ENCODE data around the gene HOXA6. TPM values are rescaled to one million over a fixed set of nuclear protein-coding genes. Genes with fewer than 3 reads are reported as not detected.

The HOXA6 gene
- total and polyA plus RNA-seq, 2 donors (not counting 3 experiments of a cell fraction or from before 2014, with no cell fraction given), result 10.0 to 20.7 TPM

DNA sequence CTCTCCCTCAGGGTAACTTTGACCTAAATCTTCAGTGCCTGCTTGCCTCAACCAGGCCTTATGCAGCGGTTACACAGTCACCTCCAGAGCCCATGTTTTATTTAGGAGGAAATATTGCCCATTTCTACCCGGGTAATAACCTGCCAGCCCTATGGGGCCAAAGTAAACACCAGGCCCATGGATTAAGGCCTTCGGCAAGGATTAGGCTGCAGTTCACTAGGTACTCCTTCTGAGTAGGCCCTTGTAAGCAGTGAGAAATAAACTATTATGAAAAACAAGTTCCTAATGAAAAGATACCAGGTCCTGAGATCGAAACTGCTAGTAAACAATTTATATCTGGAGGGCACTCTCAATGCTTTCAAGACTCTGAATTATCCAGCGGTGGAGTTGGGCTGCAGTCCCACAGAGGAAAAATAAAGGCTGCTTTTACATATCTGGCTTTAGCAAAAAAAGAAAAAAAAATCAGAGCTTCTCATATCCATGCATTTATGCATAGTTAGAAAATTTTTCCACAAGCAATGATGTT, 30.3 kb upstream of the HOXA6 start:
- Histone ChIP-seq H3K4me1 (ENCODE audit: control insufficient read depth, extremely low read depth, insufficient read depth, low read length) (peaks cover 61% of the 10 kb centered on the region), H3K9me1 (replicated peaks; ENCODE audit: control insufficient read depth, extremely low read depth, insufficient read depth, low read length) (no peaks in the 10 kb centered on the region), H3K4me3 (replicated peaks in 1 of 3; ENCODE audit: insufficient read depth in 1 of 3, low read depth in 1 of 3, low read length in 3 of 3) (peak overlapping the region; percentile 53 to 94 (median 69)), H3K4me2 (ENCODE audit: insufficient read depth, low read length) (peak overlapping the region; percentile 98), H3K9ac (replicated peaks; ENCODE audit: extremely low read depth, insufficient read depth, low read length) (peak overlapping the region; percentile 95), H3K79me2 (ENCODE audit: control insufficient read depth, insufficient read depth, low read length) (peaks cover 94% of the 10 kb centered on the region), H3K27ac (ENCODE audit: insufficient read depth, low read depth, low read length) (peak overlapping the region; percentile 96), H4K20me1 (replicated peaks; ENCODE audit: control insufficient read depth, extremely low read depth, insufficient read depth, low read length) (no peaks in the 10 kb centered on the region), H3K27me3 (ENCODE audit: control insufficient read depth in 2 of 2, insufficient read depth in 2 of 2, low read length in 2 of 2) (no peaks in the 10 kb centered on the region), H3K9me3 (replicated peaks; ENCODE audit: control insufficient read depth, insufficient read depth, low read length) (no peaks in the 10 kb centered on the region), H3K36me3 (ENCODE audit: control insufficient read depth in 2 of 2, extremely low read depth in 1 of 2, insufficient read depth in 2 of 2, low read length in 2 of 2) (no peaks in the 10 kb centered on the region), H2AFZ (ENCODE audit: low read depth, low read length) (no peak overlapping the region)
- dilution Hi-C loops (cut with MboI; ENCODE audit: extremely low pct_ligation_motif_present, low sequenced_read_pairs), result no loop called here
- no peak for FAIRE-seq
- BruUV-seq (replicated peaks), result no TSS peak
- intact Hi-C loops (cut with micrococcal nuclease), result loop anchor here (1.0 kb wide), 1 partner anchor 7 kb away; the partner anchor contains the start of gene HOXA11
- DNase-seq (ENCODE audit: low read depth, low spot score), result no peak
- CTCF ChIA-PET, result interaction anchor here (0.7 to 8.0 kb wide), 15 partner anchors 8 to 597 kb away, joined by 3 to 86 read pairs (median 8); partner anchors contain the start of genes HOXA3, HOXA5, HOXA6 and HOXA7
- POLR2A ChIA-PET, result interaction anchor here (0.9 to 2.5 kb wide), 3 partner anchors 7 to 12 kb away, joined by 3 to 8 read pairs (median 7); partner anchors contain the start of genes HOXA11 and HOXA9
- TF ChIP-seq, protein P1, sequence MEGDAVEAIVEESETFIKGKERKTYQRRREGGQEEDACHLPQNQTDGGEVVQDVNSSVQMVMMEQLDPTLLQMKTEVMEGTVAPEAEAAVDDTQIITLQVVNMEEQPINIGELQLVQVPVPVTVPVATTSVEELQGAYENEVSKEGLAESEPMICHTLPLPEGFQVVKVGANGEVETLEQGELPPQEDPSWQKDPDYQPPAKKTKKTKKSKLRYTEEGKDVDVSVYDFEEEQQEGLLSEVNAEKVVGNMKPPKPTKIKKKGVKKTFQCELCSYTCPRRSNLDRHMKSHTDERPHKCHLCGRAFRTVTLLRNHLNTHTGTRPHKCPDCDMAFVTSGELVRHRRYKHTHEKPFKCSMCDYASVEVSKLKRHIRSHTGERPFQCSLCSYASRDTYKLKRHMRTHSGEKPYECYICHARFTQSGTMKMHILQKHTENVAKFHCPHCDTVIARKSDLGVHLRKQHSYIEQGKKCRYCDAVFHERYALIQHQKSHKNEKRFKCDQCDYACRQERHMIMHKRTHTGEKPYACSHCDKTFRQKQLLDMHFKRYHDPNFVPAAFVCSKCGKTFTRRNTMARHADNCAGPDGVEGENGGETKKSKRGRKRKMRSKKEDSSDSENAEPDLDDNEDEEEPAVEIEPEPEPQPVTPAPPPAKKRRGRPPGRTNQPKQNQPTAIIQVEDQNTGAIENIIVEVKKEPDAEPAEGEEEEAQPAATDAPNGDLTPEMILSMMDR (IDR thresholded peaks at IDR 0.05; ENCODE audit: extremely low read depth in 1 of 2, insufficient read depth in 1 of 2, low read depth in 1 of 2, low read length in 2 of 2), result no peak
- TF ChIP-seq EZH2 (IDR thresholded peaks at IDR 0.05; ENCODE audit: borderline replicate concordance, low read depth, low read length, severe bottlenecking) (no peak), GATA2 (IDR thresholded peaks at IDR 0.05; ENCODE audit: insufficient read depth, insufficient read length, low read depth, low read length) (no peak), POLR2A (IDR thresholded peaks at IDR 0.05; ENCODE audit: low read depth, low read length) (no peak)
- TF ChIP-seq, protein P2, sequence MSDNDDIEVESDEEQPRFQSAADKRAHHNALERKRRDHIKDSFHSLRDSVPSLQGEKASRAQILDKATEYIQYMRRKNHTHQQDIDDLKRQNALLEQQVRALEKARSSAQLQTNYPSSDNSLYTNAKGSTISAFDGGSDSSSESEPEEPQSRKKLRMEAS (IDR thresholded peaks at IDR 0.05; ENCODE audit: insufficient read depth, insufficient read length), result no peak

Measured in endothelial cell of umbilical vein (primary cell).